Measurements from ENCODE around the gene CAVIN3. TPM values are rescaled to one million over a fixed set of nuclear protein-coding genes. Genes with fewer than 3 reads are reported as not detected.

CAVIN3 gene
- total RNA-seq, 5 donors from 2014 or later (not counting 1 experiment from before 2014, with no cell fraction given) = 0.23 to 0.43 TPM; not detected in 3

- Histone ChIP-seq H3K36me3 (ENCODE audit: control insufficient read depth in 2 of 2, extremely low read depth in 1 of 2, insufficient read depth in 1 of 2, low read length in 1 of 2) (no peaks in the 10 kb centered on the region), H3K9me3 (no peaks in the 10 kb centered on the region), H3K27ac (ENCODE audit: low read length) (no peak overlapping the region), H3K27me3 (replicated peaks in 1 of 2; ENCODE audit: control insufficient read depth in 2 of 2, extremely low read depth in 1 of 2, insufficient read depth in 2 of 2, low read length in 1 of 2) (no peaks in the 10 kb centered on the region), H3K4me3 (ENCODE audit: control insufficient read depth in 1 of 2, extremely low read depth in 1 of 2, low read length in 1 of 2) (no peak overlapping the region), H3K4me1 (ENCODE audit: control insufficient read depth in 1 of 2, extremely low read depth in 1 of 2, insufficient read depth in 2 of 2, low read length in 2 of 2) (peaks cover 0 to 3% of the 10 kb centered on the region in 2 experiments)
- 39% methylated on average over 8 of the region's 9 CpGs for WGBS (ENCODE audit: insufficient coverage)
- no peak overlapping the region for H3K27ac Mint-ChIP-seq
- ChIA-PET CTCF (interaction anchor here (0.6 kb wide), 2 partner anchors 19 to 20 kb away, joined by 4 to 9 read pairs; no protein-coding TSS in a partner anchor), POLR2A (no interaction called here)
- no peak for ATAC-seq (replicated peaks in 1 of 4)
- no peaks in the 10 kb centered on the region for H3K27me3 Mint-ChIP-seq
- no peak overlapping the region for H3K4me3 Mint-ChIP-seq
- H3K9me3 Mint-ChIP-seq = no peaks in the 10 kb centered on the region
- DNase-seq = no peak
- H3K4me1 Mint-ChIP-seq = peaks cover 2 to 5% (median 3%) of the 10 kb centered on the region in 3 donors
- no peaks in the 10 kb centered on the region for H3K36me3 Mint-ChIP-seq
Measured at GRCh38 chr11:6357222-6357621, 36.9 kb upstream of the CAVIN3 start.

DNA sequence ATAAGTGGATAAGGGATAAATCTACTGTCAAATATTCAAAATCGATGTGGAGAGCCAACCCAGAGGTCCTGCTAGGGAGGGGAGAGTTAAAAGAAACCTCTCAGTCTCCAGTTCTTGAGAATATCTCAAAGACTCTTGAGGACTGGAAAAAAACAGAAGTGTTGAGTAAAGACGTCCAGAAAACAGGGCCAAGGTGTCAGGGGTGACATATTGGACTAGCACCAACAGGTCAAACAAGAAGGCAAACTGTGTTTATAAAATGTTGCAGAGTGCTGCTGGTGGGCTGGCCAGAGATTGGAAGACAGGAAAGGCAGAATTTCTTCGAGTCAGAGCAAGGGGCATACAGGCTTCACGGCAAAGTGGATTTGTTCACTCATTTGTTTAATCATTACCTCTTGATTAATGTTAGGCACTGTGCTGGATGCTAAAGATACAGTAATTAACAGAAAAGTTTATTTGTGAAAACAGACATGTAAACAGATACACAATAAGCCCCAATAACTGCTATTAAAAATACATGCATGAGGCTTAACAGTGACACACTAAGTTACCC, 36.3 kb upstream of the CAVIN3 start:
- Mint-ChIP-seq H3K27me3 (peaks cover 0 to 4% of the 10 kb centered on the region in 2 donors), H3K9me3 (no peaks in the 10 kb centered on the region), H3K4me1 (peaks cover 2 to 5% (median 3%) of the 10 kb centered on the region in 3 donors), H3K4me3 (no peak overlapping the region), H3K36me3 (no peaks in the 10 kb centered on the region), H3K27ac (no peak overlapping the region)
- ATAC-seq (replicated peaks in 1 of 4) (no peak), DNase-seq (no peak)
- H3K36me3 ChIP-seq (ENCODE audit: control insufficient read depth in 2 of 2, extremely low read depth in 1 of 2, insufficient read depth in 1 of 2, low read length in 1 of 2) = no peaks in the 10 kb centered on the region
- 79% methylated on average over 2 of the region's 4 CpGs for WGBS (ENCODE audit: insufficient coverage)
- H3K9me3 ChIP-seq = no peaks in the 10 kb centered on the region
- no peak overlapping the region for H3K4me3 ChIP-seq (ENCODE audit: control insufficient read depth in 1 of 2, extremely low read depth in 1 of 2, low read length in 1 of 2)
- POLR2A ChIA-PET = interaction anchor here in 1 of 2 donors (0.6 kb wide), 1 partner anchor 149 kb away, joined by 4 read pairs; no protein-coding TSS in a partner anchor
- no peaks in the 10 kb centered on the region for H3K27me3 ChIP-seq (replicated peaks in 1 of 2; ENCODE audit: control insufficient read depth in 2 of 2, extremely low read depth in 1 of 2, insufficient read depth in 2 of 2, low read length in 1 of 2)
- CTCF ChIA-PET = interaction anchor here in 1 of 2 donors (0.6 kb wide), 1 partner anchor 387 kb away, joined by 4 read pairs; no protein-coding TSS in a partner anchor
- peaks cover 0 to 3% of the 10 kb centered on the region in 2 experiments for H3K4me1 ChIP-seq (ENCODE audit: control insufficient read depth in 1 of 2, extremely low read depth in 1 of 2, insufficient read depth in 2 of 2, low read length in 2 of 2)
- H3K27ac ChIP-seq (ENCODE audit: low read length) = no peak overlapping the region

DNA sequence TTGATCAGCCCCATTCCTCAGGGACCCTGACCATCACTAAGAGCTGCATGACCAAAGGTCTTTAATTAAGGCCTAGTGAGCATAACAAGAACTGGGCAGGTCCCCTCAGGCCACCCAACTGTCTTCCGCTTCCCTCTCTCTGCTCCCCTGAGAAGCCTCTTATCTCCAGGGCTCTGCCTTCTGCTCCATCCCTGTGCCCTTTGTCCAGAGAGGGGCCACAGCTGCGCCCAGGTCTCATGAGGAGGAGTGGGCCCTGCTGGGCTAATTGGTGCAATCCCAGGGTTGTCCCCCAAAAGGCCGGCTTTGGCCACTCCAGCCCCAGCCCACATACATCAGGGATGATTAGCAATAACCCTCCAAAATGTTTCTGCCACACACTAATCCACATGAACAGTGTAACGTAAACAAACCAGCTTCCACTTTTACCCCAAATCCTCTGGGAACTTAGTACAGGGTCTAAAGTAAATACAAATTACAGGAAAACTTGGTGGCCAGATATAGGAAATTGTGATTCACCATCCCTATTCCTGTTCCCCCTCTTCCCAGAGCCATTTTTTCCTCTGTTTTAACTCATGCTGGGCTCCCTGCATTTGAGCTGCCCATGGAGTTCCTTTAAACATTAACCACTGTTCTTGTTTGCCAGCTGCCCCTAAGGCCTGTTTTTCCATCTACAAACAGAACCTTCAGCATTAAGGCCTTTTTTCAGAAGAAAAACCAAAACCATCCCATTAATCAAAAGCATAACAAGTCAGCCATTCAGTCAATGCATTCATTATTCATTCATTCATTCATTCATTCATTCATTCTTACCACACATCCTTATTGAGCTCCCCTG, 34.6 kb upstream of the CAVIN3 start:
- ATAC-seq (replicated peaks in 1 of 4) (no peak), DNase-seq (no peak)
- Mint-ChIP-seq H3K4me3 (no peak overlapping the region), H3K4me1 (peaks cover 2 to 5% (median 3%) of the 10 kb centered on the region in 3 donors), H3K9me3 (no peaks in the 10 kb centered on the region), H3K27ac (no peak overlapping the region), H3K36me3 (no peaks in the 10 kb centered on the region), H3K27me3 (peaks cover 0 to 4% of the 10 kb centered on the region in 2 donors)
- WGBS (ENCODE audit: insufficient coverage) = 84% methylated on average over 2 of the region's 4 CpGs
- CTCF ChIA-PET = interaction anchor here (0.6 to 3.0 kb wide), 10 partner anchors 8 to 331 kb away, joined by 3 to 12 read pairs (median 5); no protein-coding TSS in a partner anchor
- H3K36me3 ChIP-seq (ENCODE audit: control insufficient read depth in 2 of 2, extremely low read depth in 1 of 2, insufficient read depth in 1 of 2, low read length in 1 of 2) = no peaks in the 10 kb centered on the region
- H3K27me3 ChIP-seq (replicated peaks in 1 of 2; ENCODE audit: control insufficient read depth in 2 of 2, extremely low read depth in 1 of 2, insufficient read depth in 2 of 2, low read length in 1 of 2) = no peaks in the 10 kb centered on the region
- H3K4me3 ChIP-seq (ENCODE audit: control insufficient read depth in 1 of 2, extremely low read depth in 1 of 2, low read length in 1 of 2) = no peak overlapping the region
- no peaks in the 10 kb centered on the region for H3K9me3 ChIP-seq
- peaks cover 0 to 3% of the 10 kb centered on the region in 2 experiments for H3K4me1 ChIP-seq (ENCODE audit: control insufficient read depth in 1 of 2, extremely low read depth in 1 of 2, insufficient read depth in 2 of 2, low read length in 2 of 2)
- POLR2A ChIA-PET = no interaction called here
- H3K27ac ChIP-seq (ENCODE audit: low read length) = no peak overlapping the region

DNA sequence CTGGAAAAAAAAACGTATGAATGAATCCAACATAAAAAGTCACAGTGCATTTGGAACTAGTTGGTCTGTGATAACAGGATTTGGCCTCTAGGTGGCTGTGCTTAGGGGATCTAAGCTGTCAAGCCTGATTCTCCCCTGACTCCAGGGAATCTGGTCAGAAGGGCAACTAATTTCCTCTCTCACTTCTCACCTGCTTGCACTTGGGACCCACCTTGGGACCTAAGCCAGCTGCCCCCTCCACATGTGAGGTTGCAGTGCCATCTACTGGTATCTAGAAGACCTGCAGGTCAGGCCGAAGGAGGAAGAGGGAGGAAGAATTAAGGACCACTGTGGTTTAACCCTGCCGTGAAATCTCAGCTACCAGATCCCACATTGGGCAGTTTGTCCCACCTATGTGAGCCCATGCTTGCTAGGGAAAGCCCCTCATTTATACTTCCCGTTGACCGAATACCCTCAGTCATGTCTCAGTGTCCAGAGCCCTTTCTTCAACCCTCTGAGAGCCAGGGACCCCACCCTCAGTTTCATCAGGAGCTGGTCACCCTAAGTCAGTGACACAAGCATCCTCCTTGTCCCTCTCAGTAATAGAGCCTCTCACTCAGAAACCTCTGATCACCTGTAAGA, 33.2 kb upstream of the CAVIN3 start:
- Histone ChIP-seq H3K4me3 (ENCODE audit: control insufficient read depth in 1 of 2, extremely low read depth in 1 of 2, low read length in 1 of 2) (no peak overlapping the region), H3K4me1 (ENCODE audit: control insufficient read depth in 1 of 2, extremely low read depth in 1 of 2, insufficient read depth in 2 of 2, low read length in 2 of 2) (peaks cover 0 to 3% of the 10 kb centered on the region in 2 experiments), H3K27me3 (replicated peaks in 1 of 2; ENCODE audit: control insufficient read depth in 2 of 2, extremely low read depth in 1 of 2, insufficient read depth in 2 of 2, low read length in 1 of 2) (no peaks in the 10 kb centered on the region), H3K27ac (ENCODE audit: low read length) (no peak overlapping the region), H3K36me3 (ENCODE audit: control insufficient read depth in 2 of 2, extremely low read depth in 1 of 2, insufficient read depth in 1 of 2, low read length in 1 of 2) (no peaks in the 10 kb centered on the region), H3K9me3 (no peaks in the 10 kb centered on the region)
- H3K36me3 Mint-ChIP-seq = no peaks in the 10 kb centered on the region
- WGBS (ENCODE audit: insufficient coverage) = 12% methylated on average over 3 of the region's 5 CpGs
- no peak overlapping the region for H3K27ac Mint-ChIP-seq
- DNase-seq (peak; percentile 2 to 73 (median 37)), ATAC-seq (replicated peaks in 1 of 4) (peak; percentile 64 to 78 (median 70))
- peaks cover 0 to 4% of the 10 kb centered on the region in 2 donors for H3K27me3 Mint-ChIP-seq
- peaks cover 2 to 5% (median 3%) of the 10 kb centered on the region in 3 donors for H3K4me1 Mint-ChIP-seq
- ChIA-PET POLR2A (interaction anchor here in 1 of 2 donors (0.7 kb wide), 1 partner anchor 119 kb away, joined by 3 read pairs; no protein-coding TSS in a partner anchor), CTCF (interaction anchor here (0.6 to 3.0 kb wide), 17 partner anchors 8 to 1231 kb away, joined by 3 to 12 read pairs (median 3); partner anchors contain the start of gene SMPD1 (in 1 of the 2))
- no peaks in the 10 kb centered on the region for H3K9me3 Mint-ChIP-seq
- no peak overlapping the region for H3K4me3 Mint-ChIP-seq

DNA sequence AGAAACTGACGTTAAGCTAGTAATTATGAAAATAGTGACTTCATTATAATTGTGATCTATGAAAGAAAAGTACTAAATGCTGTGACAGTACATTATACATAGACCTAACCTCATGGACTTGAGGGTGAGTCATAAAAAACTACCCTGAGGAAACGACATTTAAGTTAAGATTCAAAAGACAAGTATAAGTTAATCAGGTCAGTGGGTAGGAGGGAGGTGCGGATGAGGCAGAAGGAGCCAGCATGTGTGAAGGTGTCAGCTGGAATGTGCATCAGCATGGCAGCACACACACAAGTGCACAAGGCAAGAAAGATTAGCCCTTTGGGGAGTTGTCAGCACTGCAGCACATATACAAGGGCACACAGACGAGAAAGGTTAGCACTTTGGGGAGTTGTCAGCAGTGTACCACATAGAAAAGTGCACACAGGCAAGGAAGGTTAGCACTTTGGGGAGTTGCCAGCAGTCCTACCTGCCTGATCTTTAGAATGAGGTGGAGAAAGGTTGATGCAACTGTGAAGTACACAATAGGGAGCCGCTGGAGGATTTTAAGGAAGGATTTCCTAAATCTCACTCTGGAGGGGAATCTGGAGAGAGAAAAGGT, 31.6 kb upstream of the CAVIN3 start:
- peaks cover 2 to 5% (median 3%) of the 10 kb centered on the region in 3 donors for H3K4me1 Mint-ChIP-seq
- H3K4me3 ChIP-seq (ENCODE audit: control insufficient read depth in 1 of 2, extremely low read depth in 1 of 2, low read length in 1 of 2) = no peak overlapping the region
- no peak overlapping the region for H3K27ac ChIP-seq (ENCODE audit: low read length)
- no peaks in the 10 kb centered on the region for H3K27me3 ChIP-seq (replicated peaks in 1 of 2; ENCODE audit: control insufficient read depth in 2 of 2, extremely low read depth in 1 of 2, insufficient read depth in 2 of 2, low read length in 1 of 2)
- H3K36me3 Mint-ChIP-seq = no peaks in the 10 kb centered on the region
- peaks cover 0 to 3% of the 10 kb centered on the region in 2 experiments for H3K4me1 ChIP-seq (ENCODE audit: control insufficient read depth in 1 of 2, extremely low read depth in 1 of 2, insufficient read depth in 2 of 2, low read length in 2 of 2)
- no peaks in the 10 kb centered on the region for H3K9me3 ChIP-seq
- CTCF ChIA-PET = interaction anchor here (0.9 to 1.4 kb wide), 4 partner anchors 9 to 359 kb away, joined by 3 to 5 read pairs (median 4); no protein-coding TSS in a partner anchor
- POLR2A ChIA-PET = no interaction called here
- DNase-seq (no peak), ATAC-seq (replicated peaks in 1 of 4) (no peak)
- H3K9me3 Mint-ChIP-seq = no peaks in the 10 kb centered on the region
- 53% methylated on average over 3 of the region's 5 CpGs for WGBS (ENCODE audit: insufficient coverage)
- no peak overlapping the region for H3K27ac Mint-ChIP-seq
- no peak overlapping the region for H3K4me3 Mint-ChIP-seq
- no peaks in the 10 kb centered on the region for H3K36me3 ChIP-seq (ENCODE audit: control insufficient read depth in 2 of 2, extremely low read depth in 1 of 2, insufficient read depth in 1 of 2, low read length in 1 of 2)
- H3K27me3 Mint-ChIP-seq = peaks cover 0 to 6% of the 10 kb centered on the region in 2 donors

DNA sequence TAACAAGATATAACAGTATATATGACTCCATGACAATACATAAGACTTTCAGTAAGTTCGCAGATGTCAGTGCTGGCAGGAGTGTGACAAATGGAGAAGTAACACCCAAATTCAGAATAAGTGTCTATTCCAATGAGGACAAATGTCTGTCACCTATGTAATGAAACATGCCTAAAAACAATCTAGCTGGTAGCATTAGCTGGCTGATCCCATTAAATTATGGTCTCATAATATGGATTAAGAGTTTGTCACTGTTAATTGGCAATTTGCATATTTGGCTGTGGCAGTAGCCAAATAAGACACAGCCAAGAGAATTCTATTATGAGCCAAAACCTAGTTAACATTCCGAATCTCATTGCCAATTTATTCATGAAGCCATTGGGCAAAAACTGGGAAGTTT, 30.2 kb upstream of the CAVIN3 start:
- Mint-ChIP-seq H3K4me1 (peaks cover 2 to 5% (median 3%) of the 10 kb centered on the region in 3 donors), H3K27ac (no peak overlapping the region), H3K4me3 (no peak overlapping the region), H3K36me3 (no peaks in the 10 kb centered on the region), H3K9me3 (no peaks in the 10 kb centered on the region), H3K27me3 (peaks cover 4 to 6% of the 10 kb centered on the region in 2 donors)
- no peaks in the 10 kb centered on the region for H3K36me3 ChIP-seq (ENCODE audit: control insufficient read depth in 2 of 2, extremely low read depth in 1 of 2, insufficient read depth in 1 of 2, low read length in 1 of 2)
- H3K27me3 ChIP-seq (replicated peaks in 1 of 2; ENCODE audit: control insufficient read depth in 2 of 2, extremely low read depth in 1 of 2, insufficient read depth in 2 of 2, low read length in 1 of 2) = no peaks in the 10 kb centered on the region
- CTCF ChIA-PET = interaction anchor here in 1 of 2 donors (1.0 kb wide), 1 partner anchor 358 kb away, joined by 3 read pairs; no protein-coding TSS in a partner anchor
- H3K27ac ChIP-seq (ENCODE audit: low read length) = no peak overlapping the region
- POLR2A ChIA-PET = no interaction called here
- no peaks in the 10 kb centered on the region for H3K9me3 ChIP-seq
- DNase-seq = no peak
- peaks cover 0 to 3% of the 10 kb centered on the region in 2 experiments for H3K4me1 ChIP-seq (ENCODE audit: control insufficient read depth in 1 of 2, extremely low read depth in 1 of 2, insufficient read depth in 2 of 2, low read length in 2 of 2)
- no peak overlapping the region for H3K4me3 ChIP-seq (ENCODE audit: control insufficient read depth in 1 of 2, extremely low read depth in 1 of 2, low read length in 1 of 2)
- no CpG with 5 or more reads among the region's 2 CpGs for WGBS (ENCODE audit: insufficient coverage)
- no peak for ATAC-seq (replicated peaks in 1 of 4)

Data from T-cell (primary cell).